Skeletal muscle tissue (tissue), 4 donors: ENCODE measurements around the gene GNB1L. TPM values are rescaled to one million over a fixed set of nuclear protein-coding genes. Genes with fewer than 3 reads are reported as not detected.

Experiments
- H3K27ac ChIP-seq: one replicate; pipeline ENCODE4 v1.7.0; 2013; ENCODE audit warnings: mild to moderate bottlenecking, low read depth, low read length, inconsistent platforms
- H3K27me3 ChIP-seq, 3 donors: one replicate each; pipeline ENCODE4 v1.7.0; 2013; ENCODE audit warnings: low read length in 3 of 3; ENCODE audit not compliant: control insufficient read depth in 3 of 3, insufficient read depth in 3 of 3
- H3K36me3 ChIP-seq, 3 donors: one replicate each; pipeline ENCODE4 v1.7.0; 2013; ENCODE audit warnings: low read length in 3 of 3; ENCODE audit not compliant: control insufficient read depth in 3 of 3, insufficient read depth in 3 of 3
- H3K4me1 ChIP-seq, 3 donors: one replicate each; pipeline ENCODE4 v1.7.0; 2013; ENCODE audit warnings: low read length in 3 of 3, mild to moderate bottlenecking in 3 of 3; ENCODE audit not compliant: control insufficient read depth in 3 of 3, insufficient read depth in 3 of 3
- H3K4me3 ChIP-seq, 3 donors: one replicate each; pipeline ENCODE4 v1.7.0; 2013; ENCODE audit warnings: low read length in 3 of 3
- H3K9ac ChIP-seq, 3 donors: one replicate each; pipeline ENCODE4 v1.7.0; 2013; ENCODE audit warnings: low read length in 3 of 3, mild to moderate bottlenecking in 3 of 3, moderate library complexity in 2 of 3, low read depth in 1 of 3
- H3K9me3 ChIP-seq, 3 donors: one replicate each; pipeline ENCODE4 v1.7.0; 2013; ENCODE audit warnings: low read length in 3 of 3; ENCODE audit not compliant: control insufficient read depth in 3 of 3
- total RNA-seq: library from RNA; depleted of rRNA; stranded (reverse); fragments of >200 nt; gene quantifications from one replicate; pipeline ENCODE4 v1.2.3, GENCODE V29; 2014
- donor health status: Osteomylitis.

The GNB1L gene
- total RNA-seq, 1 donor from 2014 or later = 4.7 TPM

DNA sequence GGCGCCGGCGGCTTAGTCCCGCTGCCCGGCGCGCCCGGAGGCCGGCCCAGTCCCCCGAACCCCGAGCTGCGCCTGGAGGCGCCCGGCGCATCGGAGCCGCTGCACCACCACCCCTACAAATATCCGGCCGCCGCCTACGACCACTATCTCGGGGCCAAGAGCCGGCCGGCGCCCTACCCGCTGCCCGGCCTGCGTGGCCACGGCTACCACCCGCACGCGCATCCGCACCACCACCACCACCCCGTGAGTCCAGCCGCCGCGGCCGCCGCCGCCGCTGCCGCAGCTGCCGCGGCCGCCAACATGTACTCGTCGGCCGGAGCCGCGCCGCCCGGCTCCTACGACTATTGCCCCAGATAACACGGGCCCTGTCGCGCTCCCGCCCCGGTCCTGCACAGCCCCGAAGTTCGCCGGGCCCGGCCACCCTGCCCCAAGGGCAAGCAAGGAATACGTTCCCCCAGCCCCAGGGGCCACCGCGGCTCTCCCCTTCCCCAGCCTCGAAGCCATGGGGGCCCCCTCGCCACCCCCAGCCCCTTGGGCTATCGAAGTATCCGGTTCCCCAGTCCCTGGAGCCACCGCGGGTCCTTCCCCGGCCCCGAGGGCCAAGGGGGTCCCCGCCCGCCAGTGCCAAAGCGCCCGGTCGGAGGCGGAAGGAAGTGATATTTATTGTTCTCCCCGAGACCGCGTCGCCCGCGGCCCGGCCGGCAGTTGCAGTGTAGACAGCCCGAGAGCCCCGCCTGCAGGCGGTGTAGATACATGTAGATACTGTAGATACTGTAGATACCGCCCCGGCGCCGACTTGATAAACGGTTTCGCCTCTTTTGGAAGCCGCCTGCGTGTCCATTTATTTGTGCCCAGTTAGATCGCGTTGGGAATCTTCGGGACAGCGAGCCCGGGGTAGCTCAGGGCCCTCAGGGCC lies 87.9 kb downstream of the GNB1L start:
- Histone ChIP-seq H3K36me3 (peaks cover 2 to 11% (median 7%) of the 10 kb centered on the region in 3 donors), H3K9me3 (no peaks in the 10 kb centered on the region), H3K9ac (no peak overlapping the region), H3K4me3 (no peak overlapping the region), H3K4me1 (peaks cover 11 to 23% (median 19%) of the 10 kb centered on the region in 3 donors), H3K27me3 (peaks cover 14 to 34% (median 18%) of the 10 kb centered on the region in 3 donors), H3K27ac (no peak overlapping the region)

DNA sequence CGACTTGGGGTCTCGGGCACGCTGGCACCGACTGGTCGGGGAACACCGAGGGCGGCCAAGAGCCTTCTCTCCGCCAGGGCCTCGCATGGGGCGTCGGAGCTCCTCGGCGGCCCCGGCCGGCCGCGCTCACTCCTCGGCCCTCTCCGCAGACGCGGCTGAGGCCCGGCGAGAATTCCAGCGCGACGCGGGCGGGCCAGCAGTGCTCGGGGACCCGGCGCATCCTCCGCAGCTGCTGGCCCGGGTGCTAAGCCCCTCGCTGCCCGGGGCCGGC lies 88.5 kb downstream of the GNB1L start:
- no peak overlapping the region for H3K9ac ChIP-seq
- H3K27me3 ChIP-seq = peaks cover 14 to 34% (median 18%) of the 10 kb centered on the region in 3 donors
- H3K27ac ChIP-seq = no peak overlapping the region
- no peaks in the 10 kb centered on the region for H3K9me3 ChIP-seq
- H3K36me3 ChIP-seq = peaks cover 2 to 11% (median 7%) of the 10 kb centered on the region in 3 donors
- H3K4me3 ChIP-seq = no peak overlapping the region
- H3K4me1 ChIP-seq = peaks cover 11 to 23% (median 19%) of the 10 kb centered on the region in 3 donors

DNA sequence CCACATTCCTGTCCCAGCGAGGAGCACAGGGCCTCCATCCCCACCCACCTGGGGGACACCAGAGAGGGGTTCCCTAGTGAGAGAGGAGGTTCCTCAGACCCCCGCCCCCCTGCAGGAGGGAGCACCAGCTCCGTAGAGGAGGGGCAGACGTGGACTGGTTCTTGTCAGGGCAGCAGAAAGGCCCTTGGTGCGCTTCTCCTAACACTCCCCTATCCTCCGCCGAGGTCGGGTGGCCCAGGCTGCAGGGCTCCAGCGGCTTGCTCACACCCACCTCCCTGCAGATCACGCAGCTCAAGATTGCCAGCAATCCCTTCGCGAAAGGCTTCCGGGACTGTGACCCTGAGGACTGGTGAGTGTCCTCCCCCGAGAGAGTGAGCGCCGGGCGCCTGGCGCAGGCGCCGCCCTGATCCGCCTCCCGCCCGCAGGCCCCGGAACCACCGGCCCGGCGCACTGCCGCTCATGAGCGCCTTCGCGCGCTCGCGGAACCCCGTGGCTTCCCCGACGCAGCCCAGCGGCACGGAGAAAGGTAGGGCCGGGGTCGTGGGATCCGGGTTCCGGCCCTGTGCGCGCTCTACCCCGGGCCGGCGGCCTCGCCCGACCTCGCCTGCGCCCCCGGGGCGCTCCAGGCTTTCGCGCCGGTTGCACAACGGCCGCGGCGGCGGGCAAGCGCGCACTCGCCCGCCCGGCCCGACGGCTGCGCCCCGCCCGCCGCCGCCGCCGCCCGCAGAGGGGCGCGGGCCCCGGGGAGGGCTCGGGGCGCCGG lies 89.0 kb downstream of the GNB1L start:
- Histone ChIP-seq H3K27ac (no peak overlapping the region), H3K9me3 (no peaks in the 10 kb centered on the region), H3K4me1 (peaks cover 11 to 23% (median 19%) of the 10 kb centered on the region in 3 donors), H3K9ac (no peak overlapping the region), H3K4me3 (peak overlapping the region in 1 of 3 donors; percentile 30), H3K27me3 (peaks cover 14 to 32% (median 18%) of the 10 kb centered on the region in 3 donors), H3K36me3 (peaks cover 2 to 11% (median 7%) of the 10 kb centered on the region in 3 donors)

DNA sequence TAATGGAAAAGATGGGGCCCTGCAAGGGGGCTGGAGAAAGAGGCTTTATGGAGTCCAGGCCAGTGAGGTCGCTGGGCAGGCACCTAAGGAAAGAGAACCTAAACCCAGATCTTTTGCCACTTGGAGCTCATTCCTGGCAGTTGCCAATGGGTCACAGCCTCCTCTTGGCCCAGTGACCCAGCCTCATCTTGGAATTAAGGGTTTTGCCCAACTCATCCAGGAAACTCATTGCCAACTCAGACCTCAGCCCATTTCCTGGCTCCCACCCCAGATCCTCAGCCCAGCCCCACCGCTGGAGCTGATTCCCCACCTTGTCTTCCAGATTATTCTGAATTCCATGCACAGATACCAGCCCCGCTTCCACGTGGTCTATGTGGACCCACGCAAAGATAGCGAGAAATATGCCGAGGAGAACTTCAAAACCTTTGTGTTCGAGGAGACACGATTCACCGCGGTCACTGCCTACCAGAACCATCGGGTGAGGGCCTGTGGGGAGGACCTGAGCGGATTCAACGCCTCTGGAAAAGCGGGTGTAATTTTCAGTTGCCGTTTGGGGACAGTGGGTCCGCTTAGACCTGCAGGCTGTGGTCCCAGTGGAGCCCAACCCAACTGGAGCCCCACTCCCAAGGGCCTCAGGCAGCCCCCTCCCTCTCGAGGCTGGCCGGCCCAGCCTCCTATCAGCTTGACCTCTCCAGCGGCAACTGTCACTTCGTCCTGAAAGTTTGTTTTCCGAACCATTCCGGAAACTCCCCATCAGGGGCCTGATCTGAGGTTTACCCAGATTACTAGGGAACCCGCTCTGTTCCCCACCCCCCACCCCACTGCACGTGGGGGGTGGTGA lies 89.8 kb downstream of the GNB1L start:
- Histone ChIP-seq H3K27ac (no peak overlapping the region), H3K9ac (no peak overlapping the region), H3K4me1 (peaks cover 11 to 23% (median 19%) of the 10 kb centered on the region in 3 donors), H3K36me3 (peaks cover 2 to 11% (median 7%) of the 10 kb centered on the region in 3 donors), H3K9me3 (no peaks in the 10 kb centered on the region), H3K27me3 (peaks cover 13 to 32% (median 18%) of the 10 kb centered on the region in 3 donors), H3K4me3 (no peak overlapping the region)

DNA sequence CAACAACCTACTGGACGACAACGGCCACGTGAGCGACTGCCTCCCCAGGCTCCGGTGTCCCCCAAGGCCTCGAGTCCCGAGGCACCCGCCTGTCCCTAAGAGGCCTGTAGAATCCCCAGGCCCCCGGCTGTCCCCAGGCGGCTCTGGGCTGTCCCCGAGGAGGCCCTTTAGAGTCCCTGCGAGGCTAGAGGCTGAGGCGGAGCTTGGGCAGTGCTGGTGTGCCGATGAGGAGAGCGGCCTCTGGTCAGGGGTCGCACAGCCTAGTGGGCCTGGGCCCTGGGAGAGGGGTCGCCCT lies 90.4 kb downstream of the GNB1L start:
- Histone ChIP-seq H3K9ac (no peak overlapping the region), H3K27ac (no peak overlapping the region), H3K27me3 (peaks cover 8 to 37% (median 21%) of the 10 kb centered on the region in 3 donors), H3K4me3 (no peak overlapping the region), H3K36me3 (peaks cover 0 to 8% (median 7%) of the 10 kb centered on the region in 3 donors), H3K4me1 (peaks cover 11 to 23% (median 19%) of the 10 kb centered on the region in 3 donors), H3K9me3 (no peaks in the 10 kb centered on the region)

DNA sequence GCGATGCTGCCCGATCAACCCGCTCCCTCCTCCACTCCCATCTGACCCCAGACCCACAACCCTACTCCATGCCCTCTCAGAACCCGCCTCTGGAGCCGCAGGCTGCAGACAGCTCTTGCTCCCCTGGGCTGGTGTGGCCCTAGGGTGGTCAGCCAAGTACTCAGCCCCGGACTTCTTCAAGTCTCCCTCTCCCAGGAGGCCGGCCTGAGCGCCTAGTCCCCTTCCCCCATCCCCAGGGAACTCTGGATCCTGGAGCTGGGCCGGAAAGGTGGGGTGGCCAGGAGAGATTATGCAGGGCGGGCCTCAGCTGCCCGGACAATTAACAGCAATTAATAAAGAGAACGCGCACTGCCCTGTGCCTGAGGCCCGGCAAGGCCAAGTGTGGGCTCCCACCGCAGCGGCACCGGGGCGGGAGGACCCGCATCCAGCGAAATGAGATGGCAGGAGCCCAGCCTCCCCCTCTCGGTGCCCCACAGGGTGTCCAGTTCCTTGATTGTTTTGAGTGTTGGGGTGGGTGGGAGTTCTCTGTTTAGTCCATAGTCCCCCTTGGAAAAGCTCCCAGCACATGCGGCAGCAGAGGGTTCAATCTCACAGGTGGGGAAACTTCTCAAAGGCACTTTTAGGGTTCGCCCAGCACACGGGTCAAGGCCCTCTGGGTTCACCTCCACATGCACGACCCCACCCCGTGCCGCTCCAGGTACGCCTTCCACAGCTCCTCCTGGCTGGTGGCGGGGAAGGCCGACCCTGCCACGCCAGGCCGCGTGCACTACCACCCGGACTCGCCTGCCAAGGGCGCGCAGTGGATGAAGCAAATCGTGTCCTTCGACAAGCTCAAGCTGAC lies 91.0 kb downstream of the GNB1L start:
- peaks cover 0 to 8% (median 7%) of the 10 kb centered on the region in 3 donors for H3K36me3 ChIP-seq
- no peaks in the 10 kb centered on the region for H3K9me3 ChIP-seq
- no peak overlapping the region for H3K4me3 ChIP-seq
- H3K27me3 ChIP-seq = peaks cover 5 to 43% (median 21%) of the 10 kb centered on the region in 3 donors
- H3K4me1 ChIP-seq = peaks cover 11 to 23% (median 19%) of the 10 kb centered on the region in 3 donors
- no peak overlapping the region for H3K27ac ChIP-seq
- H3K9ac ChIP-seq = peak overlapping the region in 1 of 3 donors; percentile 91

DNA sequence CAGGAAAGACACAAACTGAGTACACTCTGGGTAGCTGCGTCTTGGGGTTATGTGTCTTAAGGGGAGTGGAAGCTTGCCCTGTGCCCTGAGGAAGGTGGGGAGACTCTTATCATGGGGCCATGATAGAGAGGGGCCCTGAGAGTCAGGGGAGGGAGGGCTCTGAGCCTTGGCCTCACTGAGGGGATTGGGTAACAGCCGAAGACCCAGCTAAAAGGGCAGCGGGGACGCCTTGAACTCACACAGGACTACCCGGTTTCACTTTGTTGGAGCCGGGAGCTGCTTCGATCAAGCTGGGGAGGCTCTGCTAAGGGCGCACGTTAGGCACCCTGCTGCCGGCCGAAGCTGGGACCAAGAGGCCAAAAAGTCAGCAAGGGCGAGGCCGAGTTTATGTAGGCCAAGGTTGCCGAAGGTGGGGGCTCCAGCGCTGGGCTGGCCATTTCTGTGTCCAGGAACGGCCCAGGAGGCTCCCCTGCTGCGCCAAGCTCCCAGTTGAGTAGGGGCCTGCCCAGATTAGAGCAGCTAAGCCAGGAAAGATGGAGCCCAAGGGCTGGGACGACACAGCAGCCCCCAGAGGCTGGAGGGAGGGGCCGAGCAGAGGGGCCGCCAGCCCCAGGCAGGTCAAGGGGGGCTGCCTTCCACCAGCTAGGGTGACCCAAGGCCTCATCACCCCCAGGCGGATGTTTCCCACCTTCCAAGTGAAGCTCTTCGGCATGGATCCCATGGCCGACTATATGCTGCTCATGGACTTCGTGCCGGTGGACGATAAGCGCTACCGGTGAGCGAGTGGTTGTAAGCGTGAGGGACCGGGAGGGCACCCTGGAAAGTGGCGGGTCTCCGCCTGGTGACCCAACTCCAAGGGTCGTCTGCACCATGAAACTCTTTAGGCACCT lies 91.9 kb downstream of the GNB1L start:
- Histone ChIP-seq H3K27ac (peak overlapping the region; percentile 38), H3K27me3 (peaks cover 2 to 41% (median 17%) of the 10 kb centered on the region in 3 donors), H3K4me1 (peaks cover 8 to 16% (median 13%) of the 10 kb centered on the region in 3 donors), H3K4me3 (peak overlapping the region; percentile 66 to 81 (median 67)), H3K9me3 (no peaks in the 10 kb centered on the region), H3K36me3 (peaks cover 0 to 6% (median 4%) of the 10 kb centered on the region in 3 donors), H3K9ac (peak overlapping the region; percentile 75 to 91 (median 81))

DNA sequence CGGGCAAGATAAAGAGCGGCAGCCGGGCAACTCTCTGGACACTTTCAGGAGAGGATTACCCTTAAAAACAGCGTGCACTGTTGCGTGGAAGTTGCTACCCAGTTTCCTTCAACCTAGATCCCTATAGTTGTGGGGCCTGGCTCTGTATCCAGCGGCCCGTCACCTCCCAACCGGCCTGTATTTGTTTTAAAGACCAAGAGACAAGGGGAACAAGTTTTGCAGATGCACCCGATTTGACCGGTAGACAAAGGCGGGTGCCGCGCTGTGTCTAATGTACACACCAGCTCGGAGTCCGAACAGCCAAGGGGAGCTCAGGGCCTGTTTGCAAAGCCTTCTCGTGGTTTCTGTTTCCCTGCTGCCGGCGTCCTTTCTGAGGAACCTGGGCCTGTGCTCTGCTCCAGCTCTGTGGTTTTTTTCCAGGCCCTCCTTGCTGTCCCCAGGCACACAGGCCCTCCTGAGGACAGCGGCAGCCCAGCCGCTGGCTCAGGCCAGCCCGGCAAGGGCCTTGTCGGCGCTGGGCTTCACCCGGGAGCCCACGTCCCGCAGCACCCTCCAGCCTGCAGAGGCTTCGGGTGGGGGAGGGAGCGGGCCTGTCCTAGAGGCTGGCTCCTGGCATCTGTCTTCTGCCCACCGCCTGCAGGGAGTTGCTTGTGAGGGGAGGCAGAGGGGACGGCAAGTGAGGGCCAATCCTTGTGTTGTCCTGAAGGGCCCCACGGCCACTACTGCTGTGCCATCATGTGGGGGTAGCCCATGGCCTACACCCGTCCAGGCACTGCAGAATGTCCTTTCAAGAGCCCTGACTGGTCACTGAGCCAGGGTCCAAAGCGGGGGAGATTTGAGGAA lies 92.7 kb downstream of the GNB1L start:
- peak overlapping the region; percentile 66 to 81 (median 67) for H3K4me3 ChIP-seq

More for the DNA sequence above, 92.7 kb downstream of the GNB1L start:
- Histone ChIP-seq H3K27ac (peak overlapping the region; percentile 38), H3K9ac (peak overlapping the region; percentile 75 to 91 (median 81)), H3K36me3 (peaks cover 0 to 3% (median 3%) of the 10 kb centered on the region in 3 donors), H3K27me3 (peaks cover 2 to 36% (median 13%) of the 10 kb centered on the region in 3 donors), H3K4me1 (peaks cover 8 to 12% (median 12%) of the 10 kb centered on the region in 3 donors), H3K9me3 (no peaks in the 10 kb centered on the region)
